OCI-LY1 (cell line): ENCODE measurements around the gene ABLIM1.

Experiments used
- H2AFZ ChIP-seq: fragments of 200-600 bp; sonication (generic), shearing (Covaris generic); 2 replicates; pipeline ENCODE4 v1.6.0; 2014; ENCODE audit warnings: antibody characterized with exemption, mild to moderate bottlenecking, low read length
- H3F3A ChIP-seq: fragments of 200-600 bp; sonication (generic), shearing (Covaris generic); 2 replicates; pipeline ENCODE4 v1.6.0; 2014; ENCODE audit warnings: mild to moderate bottlenecking, antibody characterized with exemption, low read length, moderate library complexity; ENCODE audit not compliant: insufficient read depth
- H3K27ac ChIP-seq: fragments of 200-600 bp; sonication (generic); 2 replicates; pipeline ENCODE4 v1.5.1; 2014; ENCODE audit warnings: low read length, mixed run types, mild to moderate bottlenecking, low read depth; ENCODE audit not compliant: poor library complexity, severe bottlenecking
- H3K27me3 ChIP-seq: fragments of 200-600 bp; sonication (generic); 2 replicates; pipeline ENCODE4 v1.6.0; 2014; ENCODE audit warnings: antibody characterized with exemption, mild to moderate bottlenecking, low read length, moderate library complexity; ENCODE audit not compliant: insufficient read depth
- H3K36me3 ChIP-seq: fragments of 200-600 bp; sonication (generic); 2 replicates; pipeline ENCODE4 v1.6.1; 2014; ENCODE audit warnings: mild to moderate bottlenecking, antibody characterized with exemption, low read length, moderate library complexity, mixed read lengths; ENCODE audit not compliant: insufficient read depth
- H3K4me1 ChIP-seq: fragments of 200-600 bp; sonication (generic); 2 replicates; pipeline ENCODE4 v1.5.1; 2014; ENCODE audit warnings: mild to moderate bottlenecking, low read length, moderate library complexity; ENCODE audit not compliant: insufficient read depth, severe bottlenecking
- H3K4me2 ChIP-seq: fragments of 200-600 bp; sonication (generic), shearing (Covaris generic); 2 replicates; pipeline ENCODE4 v1.6.1; 2014; ENCODE audit warnings: low read length
- H3K4me3 ChIP-seq: fragments of 200-600 bp; sonication (generic); 2 replicates; pipeline ENCODE4 v1.5.1; 2014; ENCODE audit warnings: low read length, low read depth, mild to moderate bottlenecking, mixed read lengths; ENCODE audit not compliant: poor library complexity, severe bottlenecking
- H3K79me2 ChIP-seq: fragments of 200-600 bp; shearing (Covaris generic); 2 replicates; pipeline ENCODE4 v1.6.1; 2016; ENCODE audit warnings: mixed run types, low read length, mixed read lengths; ENCODE audit not compliant: insufficient read depth
- H3K9ac ChIP-seq: fragments of 200-600 bp; sonication (generic), shearing (Covaris generic); 2 replicates; pipeline ENCODE4 v1.6.1; 2014; ENCODE audit warnings: mild to moderate bottlenecking, low read length, mixed read lengths
- H3K9me2 ChIP-seq: fragments of 200-600 bp; sonication (generic), shearing (Covaris generic); 2 replicates; pipeline ENCODE4 v1.6.1; 2014; ENCODE audit warnings: low read depth, mild to moderate bottlenecking, low read length, mixed read lengths
- H3K9me3 ChIP-seq: fragments of 200-600 bp; shearing (Covaris generic); 2 replicates; pipeline ENCODE4 v1.6.1; 2014; ENCODE audit warnings: low read length, mixed read lengths
- H4K20me1 ChIP-seq: fragments of 200-600 bp; sonication (generic), shearing (Covaris generic); 2 replicates; pipeline ENCODE4 v1.6.0; 2016; ENCODE audit warnings: mild to moderate bottlenecking, low read length; ENCODE audit not compliant: insufficient read depth
- EZH2 ChIP-seq: fragments of 200-600 bp; sonication (generic), shearing (Covaris generic); IDR thresholded peaks from 2 replicates; pipeline ENCODE4 v1.8.0; 2017; ENCODE audit warnings: borderline replicate concordance, mixed run types, mild to moderate bottlenecking, antibody characterized with exemption, low read length, moderate library complexity, mixed read lengths
- TF ChIP-seq, protein P1 (sequence below): fragments of 200-600 bp; sonication (generic), shearing (Covaris generic); IDR thresholded peaks from 2 replicates; pipeline ENCODE4 v1.5.1; 2017; ENCODE audit warnings: mild to moderate bottlenecking, antibody characterized with exemption, low read length, moderate library complexity, mixed read lengths

The ABLIM1 gene

DNA sequence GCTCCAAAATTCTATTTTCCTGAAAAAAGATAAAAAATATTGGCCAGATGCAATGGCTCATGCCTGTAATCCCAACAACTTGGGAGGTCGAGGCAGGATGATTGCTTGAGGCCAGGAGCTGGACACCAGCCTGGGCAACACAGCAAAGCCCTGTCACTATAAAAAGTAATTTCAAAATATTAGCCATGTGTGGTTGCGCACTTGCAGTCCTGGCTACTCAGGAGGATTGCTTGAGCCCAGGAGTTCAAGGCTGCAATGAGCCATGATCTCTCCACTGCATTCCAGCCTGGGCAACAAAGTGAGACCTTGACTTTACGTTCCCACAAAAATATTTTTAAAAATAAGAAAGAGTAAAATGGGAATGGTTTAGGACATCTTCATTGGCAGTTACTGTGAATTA is 149.7 kb downstream of the ABLIM1 start:
- no peak overlapping the region for H3K4me3 ChIP-seq
- 0 out of 2 replicates have a peak, but pooled peaks cover 8% of the 10 kb centered on the region for H3K36me3 ChIP-seq
- peaks cover 22% of the 10 kb centered on the region; the same call in 1 of the 2 replicates for H3K79me2 ChIP-seq
- H3K4me1 ChIP-seq, result peaks cover 21% of the 10 kb centered on the region
- TF ChIP-seq EZH2, result no peak
- TF ChIP-seq, protein P1, sequence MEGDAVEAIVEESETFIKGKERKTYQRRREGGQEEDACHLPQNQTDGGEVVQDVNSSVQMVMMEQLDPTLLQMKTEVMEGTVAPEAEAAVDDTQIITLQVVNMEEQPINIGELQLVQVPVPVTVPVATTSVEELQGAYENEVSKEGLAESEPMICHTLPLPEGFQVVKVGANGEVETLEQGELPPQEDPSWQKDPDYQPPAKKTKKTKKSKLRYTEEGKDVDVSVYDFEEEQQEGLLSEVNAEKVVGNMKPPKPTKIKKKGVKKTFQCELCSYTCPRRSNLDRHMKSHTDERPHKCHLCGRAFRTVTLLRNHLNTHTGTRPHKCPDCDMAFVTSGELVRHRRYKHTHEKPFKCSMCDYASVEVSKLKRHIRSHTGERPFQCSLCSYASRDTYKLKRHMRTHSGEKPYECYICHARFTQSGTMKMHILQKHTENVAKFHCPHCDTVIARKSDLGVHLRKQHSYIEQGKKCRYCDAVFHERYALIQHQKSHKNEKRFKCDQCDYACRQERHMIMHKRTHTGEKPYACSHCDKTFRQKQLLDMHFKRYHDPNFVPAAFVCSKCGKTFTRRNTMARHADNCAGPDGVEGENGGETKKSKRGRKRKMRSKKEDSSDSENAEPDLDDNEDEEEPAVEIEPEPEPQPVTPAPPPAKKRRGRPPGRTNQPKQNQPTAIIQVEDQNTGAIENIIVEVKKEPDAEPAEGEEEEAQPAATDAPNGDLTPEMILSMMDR, result no peak
- H4K20me1 ChIP-seq, result no peaks in the 10 kb centered on the region
- H3K9me3 ChIP-seq, result no peaks in the 10 kb centered on the region
- no peak overlapping the region for H3K27ac ChIP-seq
- no peak overlapping the region for H2AFZ ChIP-seq
- no peak overlapping the region for H3K9ac ChIP-seq
- H3K4me2 ChIP-seq, result no peak overlapping the region
- no peaks in the 10 kb centered on the region for H3K9me2 ChIP-seq
- no peaks in the 10 kb centered on the region for H3F3A ChIP-seq
- H3K27me3 ChIP-seq, result no peaks in the 10 kb centered on the region

DNA sequence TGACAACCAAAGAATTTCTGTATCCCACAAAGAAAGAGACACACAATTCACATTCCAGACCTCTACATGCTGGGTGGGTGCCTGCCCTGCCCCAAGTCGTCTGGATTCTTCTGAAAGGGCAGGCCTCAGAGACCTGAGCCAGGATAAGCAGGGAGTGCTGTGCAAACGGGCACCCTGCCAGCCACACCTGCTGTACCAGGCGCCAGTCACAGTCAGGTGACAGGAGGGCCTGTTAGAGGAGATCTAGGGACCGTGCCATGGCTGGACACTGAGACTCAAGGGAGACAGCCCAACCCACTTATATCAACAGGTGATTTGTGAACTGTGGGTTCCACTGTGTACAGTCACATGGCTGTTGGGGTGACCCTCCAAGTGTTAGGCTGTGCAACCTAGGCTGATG is 150.6 kb downstream of the ABLIM1 start:
- peaks cover 21% of the 10 kb centered on the region for H3K4me1 ChIP-seq
- H3K4me3 ChIP-seq, result no peak overlapping the region
- TF ChIP-seq, protein P1, result no peak
- no peak for TF ChIP-seq EZH2
- H3K27ac ChIP-seq, result peak overlapping the region; percentile 5
- peak overlapping the region; percentile 3; the same call in 1 of the 2 replicates for H3K4me2 ChIP-seq
- no peaks in the 10 kb centered on the region for H3K9me2 ChIP-seq
- H3K9me3 ChIP-seq, result no peaks in the 10 kb centered on the region
- H3K27me3 ChIP-seq, result no peaks in the 10 kb centered on the region
- H3K36me3 ChIP-seq, result 0 out of 2 replicates have a peak, but pooled peaks cover 8% of the 10 kb centered on the region
- H3K79me2 ChIP-seq, result peaks cover 16% of the 10 kb centered on the region; the same call in 1 of the 2 replicates
- H2AFZ ChIP-seq, result no peak overlapping the region
- H3F3A ChIP-seq, result no peaks in the 10 kb centered on the region
- H3K9ac ChIP-seq, result no peak overlapping the region
- H4K20me1 ChIP-seq, result no peaks in the 10 kb centered on the region

DNA sequence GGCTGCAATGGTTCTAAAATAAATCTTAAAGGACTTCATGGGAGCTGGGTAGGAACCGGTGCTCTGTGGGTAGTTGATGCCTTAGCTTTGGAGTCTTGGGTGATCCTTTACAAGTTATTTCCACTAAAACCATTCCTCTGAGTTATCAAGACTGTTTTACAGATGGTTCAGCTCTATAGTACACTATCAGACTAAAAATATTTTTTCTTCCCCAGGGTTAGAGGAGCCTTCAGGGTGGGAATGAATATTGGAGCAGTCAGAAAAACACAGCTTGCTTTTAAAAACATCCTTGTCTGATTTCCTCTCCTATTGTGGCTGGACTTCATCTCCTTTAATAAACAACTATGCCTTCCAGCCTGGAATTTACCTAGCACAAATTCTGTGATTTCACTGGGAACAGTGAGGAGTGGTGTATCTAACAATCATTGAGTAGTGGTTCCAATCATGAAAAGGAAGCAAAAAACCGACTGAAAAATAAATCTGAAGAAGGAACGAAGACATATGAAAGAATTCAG is 151.1 kb downstream of the ABLIM1 start:
- Histone ChIP-seq H3K4me3 (no peak overlapping the region), H2AFZ (no peak overlapping the region), H3K27ac (no peak overlapping the region), H3K4me1 (peaks cover 21% of the 10 kb centered on the region), H4K20me1 (no peaks in the 10 kb centered on the region), H3K79me2 (peaks cover 13% of the 10 kb centered on the region; the same call in 1 of the 2 replicates), H3K9me2 (no peaks in the 10 kb centered on the region), H3K9me3 (no peaks in the 10 kb centered on the region), H3K27me3 (no peaks in the 10 kb centered on the region), H3K9ac (no peak overlapping the region), H3K36me3 (0 out of 2 replicates have a peak, but pooled peaks cover 3% of the 10 kb centered on the region), H3K4me2 (no peak overlapping the region), H3F3A (no peaks in the 10 kb centered on the region)
- TF ChIP-seq, protein P1, result no peak
- TF ChIP-seq EZH2, result no peak
